OCI-LY3 (cell line): Measurements from ENCODE around the gene RFPL3.

Experiments used
- EZH2phosphoT487 ChIP-seq: fragments of 200-600 bp; shearing (Covaris generic); IDR thresholded peaks from 2 replicates; pipeline ENCODE4 v1.6.1; 2018; ENCODE audit warnings: antibody characterized with exemption, mixed run types, low read depth
- TF ChIP-seq, protein P1 (sequence below): fragments of 200-600, 300-600 bp; sonication (generic); IDR thresholded peaks from 2 replicates; pipeline ENCODE4 v1.5.1; 2014; ENCODE audit warnings: antibody characterized with exemption, low read length, low read depth

DNA sequence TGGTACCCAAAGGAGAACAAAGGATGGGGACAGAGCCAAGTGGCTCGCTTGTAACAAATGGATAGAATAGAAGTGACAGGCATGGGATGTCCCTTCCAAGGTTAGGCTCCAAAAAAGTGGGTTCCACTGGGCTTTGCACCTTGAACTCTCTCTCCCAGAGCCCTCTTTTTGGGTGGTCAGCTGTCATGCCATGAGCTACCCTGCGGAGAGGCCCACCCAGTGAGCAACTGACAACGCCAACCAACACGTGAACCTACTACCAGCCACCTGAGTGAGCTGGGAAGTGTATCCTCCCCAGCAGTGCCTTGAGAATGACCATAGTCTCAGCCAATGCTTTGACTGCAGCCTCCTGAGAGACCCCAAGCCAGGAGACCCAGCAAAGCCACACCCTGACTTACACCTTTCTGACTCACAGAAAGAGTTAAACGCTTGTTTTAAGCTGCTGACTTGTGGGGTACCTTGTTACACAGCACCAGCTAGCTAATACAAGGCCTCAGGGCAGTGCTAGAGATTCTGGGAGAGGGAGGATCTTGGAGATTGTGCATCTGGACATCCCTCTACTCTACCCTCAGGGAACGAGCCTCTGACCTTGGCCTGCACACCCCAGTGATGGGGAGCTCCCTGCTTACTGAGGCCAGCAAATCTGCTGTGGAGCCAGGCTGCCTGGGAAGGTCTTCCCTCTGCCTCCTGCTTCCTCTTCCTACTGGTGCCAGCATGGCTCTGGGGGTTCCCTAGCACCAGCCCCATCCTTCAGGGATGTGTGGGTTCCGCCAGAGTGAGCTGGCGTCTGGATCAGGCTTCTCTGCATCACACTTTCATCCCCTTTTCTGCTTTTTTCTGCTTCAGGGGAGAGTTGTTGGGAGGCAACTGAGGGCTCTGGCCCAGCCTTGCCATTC, 29.1 kb upstream of the RFPL3 start:
- TF ChIP-seq, protein P1, sequence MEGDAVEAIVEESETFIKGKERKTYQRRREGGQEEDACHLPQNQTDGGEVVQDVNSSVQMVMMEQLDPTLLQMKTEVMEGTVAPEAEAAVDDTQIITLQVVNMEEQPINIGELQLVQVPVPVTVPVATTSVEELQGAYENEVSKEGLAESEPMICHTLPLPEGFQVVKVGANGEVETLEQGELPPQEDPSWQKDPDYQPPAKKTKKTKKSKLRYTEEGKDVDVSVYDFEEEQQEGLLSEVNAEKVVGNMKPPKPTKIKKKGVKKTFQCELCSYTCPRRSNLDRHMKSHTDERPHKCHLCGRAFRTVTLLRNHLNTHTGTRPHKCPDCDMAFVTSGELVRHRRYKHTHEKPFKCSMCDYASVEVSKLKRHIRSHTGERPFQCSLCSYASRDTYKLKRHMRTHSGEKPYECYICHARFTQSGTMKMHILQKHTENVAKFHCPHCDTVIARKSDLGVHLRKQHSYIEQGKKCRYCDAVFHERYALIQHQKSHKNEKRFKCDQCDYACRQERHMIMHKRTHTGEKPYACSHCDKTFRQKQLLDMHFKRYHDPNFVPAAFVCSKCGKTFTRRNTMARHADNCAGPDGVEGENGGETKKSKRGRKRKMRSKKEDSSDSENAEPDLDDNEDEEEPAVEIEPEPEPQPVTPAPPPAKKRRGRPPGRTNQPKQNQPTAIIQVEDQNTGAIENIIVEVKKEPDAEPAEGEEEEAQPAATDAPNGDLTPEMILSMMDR = no peak
- TF ChIP-seq EZH2phosphoT487 = no peak
